Activated CD4-positive, alpha-beta T cell treated with anti-CD3 and anti-CD28 coated beads, Interleukin-2, amount 10 ng/mL, durations not matched to agents 24 days and 14 days (primary cell): ENCODE data around the gene ZNF557. TPM values are rescaled to one million over a fixed set of nuclear protein-coding genes. Genes with fewer than 3 reads are reported as not detected.
A peak's percentile ranks its signal among the peaks of the same experiment; 100 is the strongest.
"Not testable (repeated sequence)": the region's sequence is repeated elsewhere in the genome, so short reads cannot be mapped to it uniquely, and the experiment has no call there.

Experiments
- DNase-seq: peaks from one replicate; pipeline ENCODE4 v3.0.0; 2022
- H3K27ac Mint-ChIP-seq: one replicate; pipeline ENCODE4 v1.8.0; 2022; ENCODE audit warnings: mild to moderate bottlenecking, mixed read lengths
- H3K27me3 Mint-ChIP-seq: one replicate; pipeline ENCODE4 v1.8.0; 2022; ENCODE audit warnings: mixed read lengths
- H3K36me3 Mint-ChIP-seq: one replicate; pipeline ENCODE4 v1.8.0; 2022; ENCODE audit warnings: low read depth, mild to moderate bottlenecking, mixed read lengths
- H3K4me1 Mint-ChIP-seq: one replicate; pipeline ENCODE4 v1.8.0; 2021; ENCODE audit warnings: mixed read lengths
- H3K4me3 Mint-ChIP-seq: one replicate; pipeline ENCODE4 v1.8.0; 2022; ENCODE audit warnings: mild to moderate bottlenecking, moderate library complexity, mixed read lengths
- H3K9me3 Mint-ChIP-seq: one replicate; pipeline ENCODE4 v1.8.0; 2021; ENCODE audit warnings: mixed read lengths
- intact Hi-C: fragments of 100-400 bp; cut with micrococcal nuclease; formaldehyde crosslinking; loops from one replicate; pipeline ENCODE4 v1.15.1; 2023
- total RNA-seq: library from RNA; stranded (reverse); gene quantifications from 2 replicates; pipeline ENCODE4 v1.2.3, GENCODE V29; 2022

ZNF557 gene
- total RNA-seq, 1 donor from 2014 or later: 12.2 TPM

DNA sequence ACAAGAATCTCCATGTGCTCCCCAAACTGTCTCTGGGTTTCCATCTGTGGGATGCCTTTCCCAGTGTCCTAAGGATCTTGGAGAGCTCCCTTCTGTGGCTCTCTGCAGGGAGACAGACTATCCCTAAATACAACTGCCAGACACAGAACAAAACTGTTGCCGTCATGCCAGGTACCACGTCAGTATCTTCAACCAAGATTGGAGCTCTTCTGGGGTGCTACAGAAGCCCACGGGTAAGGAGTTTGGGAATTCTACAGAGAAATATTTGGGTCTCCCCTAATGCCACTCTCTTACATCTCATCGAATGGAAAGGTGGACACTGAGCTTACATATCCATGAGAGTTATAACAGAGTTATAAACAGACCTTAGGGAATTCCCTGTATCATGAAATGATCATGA is 6.2 kb upstream of the ZNF557 start:
- Mint-ChIP-seq H3K4me1 (no peaks in the 10 kb centered on the region), H3K4me3 (no peak overlapping the region), H3K9me3 (no peaks in the 10 kb centered on the region), H3K27me3 (no peaks in the 10 kb centered on the region), H3K27ac (no peak overlapping the region), H3K36me3 (no peaks in the 10 kb centered on the region)
- peak; percentile 68 for DNase-seq
- intact Hi-C loops: no loop called here

DNA sequence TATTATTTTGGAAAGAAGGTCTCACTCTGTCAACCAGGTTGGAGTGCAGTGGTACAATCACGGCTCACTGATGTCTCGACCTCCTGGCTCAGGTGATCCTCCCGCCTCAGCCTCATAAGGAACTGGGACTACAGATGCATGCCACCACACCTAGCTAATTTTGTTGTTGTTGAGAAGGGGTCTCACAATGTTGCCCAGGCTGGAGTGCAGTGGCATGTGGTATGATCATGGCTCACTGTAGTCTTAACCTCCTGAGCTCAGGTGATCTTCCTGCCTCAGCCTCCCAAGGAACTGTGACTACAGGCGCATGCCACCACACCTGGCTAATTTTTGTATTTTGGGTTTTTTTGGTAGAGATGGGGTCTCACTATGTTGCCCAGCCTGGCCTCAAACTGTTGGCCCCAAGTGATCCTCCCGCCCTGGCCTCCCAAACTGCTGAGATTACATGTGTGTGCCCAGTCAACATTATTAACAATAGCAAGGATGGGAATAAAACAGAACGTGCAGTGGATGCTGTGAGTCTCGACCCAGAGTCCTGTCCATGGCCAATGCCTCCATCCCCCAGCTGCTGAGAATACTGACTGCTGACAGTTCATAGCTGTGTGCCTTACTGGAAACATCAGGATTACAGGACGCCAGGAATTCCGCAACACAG is 5.6 kb upstream of the ZNF557 start:
- H3K27me3 Mint-ChIP-seq: no peaks in the 10 kb centered on the region
- peak; percentile 71 for DNase-seq
- H3K36me3 Mint-ChIP-seq: no peaks in the 10 kb centered on the region
- H3K4me3 Mint-ChIP-seq: no peak overlapping the region
- intact Hi-C loops: no loop called here
- H3K9me3 Mint-ChIP-seq: no peaks in the 10 kb centered on the region
- H3K4me1 Mint-ChIP-seq: peaks cover 1% of the 10 kb centered on the region
- no peak overlapping the region for H3K27ac Mint-ChIP-seq

DNA sequence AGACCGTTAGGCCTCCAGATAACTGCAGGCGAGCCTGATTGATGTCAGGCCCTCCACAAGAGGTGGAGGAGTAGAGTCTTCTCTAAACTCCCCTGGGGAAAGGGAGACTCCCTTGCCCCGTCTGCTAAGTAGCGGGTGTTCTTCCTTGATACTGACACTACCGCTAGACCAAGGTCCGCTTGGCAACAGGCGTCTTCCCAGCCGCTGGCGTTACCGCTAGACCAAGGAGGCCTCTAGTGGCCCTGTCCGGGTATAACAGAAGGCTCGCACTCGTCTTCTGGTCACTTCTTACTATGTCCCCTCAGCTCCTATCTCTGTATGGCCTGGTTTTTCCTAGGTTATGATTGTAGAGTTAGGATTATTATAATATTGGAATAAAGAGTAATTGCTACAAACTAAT is 2.4 kb upstream of the ZNF557 start:
- peak; percentile 61 for DNase-seq
- H3K9me3 Mint-ChIP-seq, H3K4me3 Mint-ChIP-seq, intact Hi-C loops, H3K27me3 Mint-ChIP-seq, H3K4me1 Mint-ChIP-seq, H3K27ac Mint-ChIP-seq: not testable (repeated sequence)
- peaks cover 16% of the 10 kb centered on the region for H3K36me3 Mint-ChIP-seq

DNA sequence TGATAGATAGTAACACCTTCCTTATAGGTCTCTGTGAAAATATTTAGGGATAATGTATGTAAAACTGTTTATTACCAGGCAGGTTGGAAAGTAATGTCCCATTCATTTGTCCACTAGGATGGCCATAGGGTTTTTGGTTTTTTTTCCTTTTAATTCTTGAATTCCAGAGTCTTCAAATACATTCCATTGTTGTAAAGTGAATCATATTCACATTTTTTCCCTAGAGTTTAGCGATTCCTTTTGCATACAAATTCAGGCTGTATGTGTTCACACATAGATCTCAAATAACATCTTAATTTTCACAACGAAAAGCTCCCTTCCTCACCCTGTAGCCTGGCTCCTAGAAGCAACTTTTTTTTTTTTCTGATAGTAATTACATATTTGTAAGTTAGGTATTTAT is 1.8 kb upstream of the ZNF557 start:
- intact Hi-C loops: no loop called here
- Mint-ChIP-seq H3K9me3 (peaks cover 5% of the 10 kb centered on the region), H3K4me1 (peaks cover 8% of the 10 kb centered on the region), H3K4me3 (no peak overlapping the region), H3K27me3 (no peaks in the 10 kb centered on the region), H3K27ac (no peak overlapping the region), H3K36me3 (peaks cover 22% of the 10 kb centered on the region)
- peak; percentile 42 for DNase-seq

DNA sequence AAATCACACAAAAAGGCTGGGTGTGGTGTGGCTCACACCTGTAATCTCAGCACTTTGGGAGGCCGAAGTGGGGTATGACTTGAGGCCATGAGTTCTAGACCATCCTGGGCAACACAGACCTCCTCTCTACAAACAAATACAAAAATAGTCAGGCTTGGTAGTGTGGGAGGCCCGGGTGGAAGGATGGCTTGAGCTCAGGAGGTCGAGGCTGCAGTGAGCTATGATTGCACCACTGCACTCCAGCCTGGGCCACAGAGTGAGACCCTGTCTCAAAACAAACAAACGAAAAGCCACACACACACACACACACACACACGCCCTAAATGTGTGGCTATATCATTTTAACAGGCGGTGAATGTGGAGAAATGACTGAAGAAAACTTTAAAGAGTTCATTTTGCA is 904 bp upstream of the ZNF557 start:
- H3K27me3 Mint-ChIP-seq: no peaks in the 10 kb centered on the region
- DNase-seq: no peak
- peaks cover 29% of the 10 kb centered on the region for H3K36me3 Mint-ChIP-seq
- peak overlapping the region; percentile 96 for H3K4me3 Mint-ChIP-seq
- intact Hi-C loops: no loop called here
- peaks cover 8% of the 10 kb centered on the region for H3K4me1 Mint-ChIP-seq
- H3K27ac Mint-ChIP-seq: peak overlapping the region; percentile 77
- H3K9me3 Mint-ChIP-seq: peaks cover 5% of the 10 kb centered on the region

DNA sequence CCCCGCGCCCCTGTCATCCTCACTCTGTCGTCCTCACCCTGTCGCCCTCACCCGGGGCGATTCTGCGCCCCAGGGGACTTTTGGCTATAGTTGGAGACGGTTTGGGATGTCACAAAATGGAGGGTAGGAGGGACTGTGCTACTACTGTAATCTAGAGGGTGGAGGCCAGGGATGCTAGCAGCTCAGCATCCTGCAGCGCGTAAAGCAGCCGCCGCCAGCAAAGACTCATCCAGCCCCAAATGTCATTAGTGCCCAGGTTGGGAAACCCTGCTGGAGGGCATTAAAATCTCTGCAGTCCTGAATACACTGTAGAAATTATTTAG is 362 bp downstream of the ZNF557 start:
- no peaks in the 10 kb centered on the region for H3K27me3 Mint-ChIP-seq
- H3K9me3 Mint-ChIP-seq: peaks cover 9% of the 10 kb centered on the region
- DNase-seq: no peak
- H3K36me3 Mint-ChIP-seq: peaks cover 41% of the 10 kb centered on the region
- H3K4me3 Mint-ChIP-seq: peak overlapping the region; percentile 96
- peak overlapping the region; percentile 77 for H3K27ac Mint-ChIP-seq
- H3K4me1 Mint-ChIP-seq: peaks cover 10% of the 10 kb centered on the region
- intact Hi-C loops: no loop called here

DNA sequence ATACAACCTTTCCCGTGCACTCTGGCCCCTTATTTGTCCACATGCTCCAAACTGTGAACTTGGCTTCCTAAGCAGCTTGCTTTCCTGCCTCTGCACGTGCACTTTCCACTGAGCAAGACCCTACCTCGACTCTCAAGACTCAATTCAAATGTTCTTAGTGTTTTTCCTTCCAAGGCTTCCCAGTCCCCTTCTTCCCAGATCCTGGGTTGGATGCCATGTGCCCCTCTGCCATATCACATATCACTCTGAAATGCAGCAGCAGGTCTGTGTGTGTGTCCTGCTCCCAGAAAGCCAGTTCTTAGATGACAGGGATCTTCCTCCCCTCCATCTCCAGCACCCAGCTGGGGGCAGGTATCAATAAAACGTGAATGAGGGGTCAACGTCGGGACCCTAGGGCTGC is 3.0 kb downstream of the ZNF557 start:
- H3K27ac Mint-ChIP-seq: no peak overlapping the region
- peaks cover 10% of the 10 kb centered on the region for H3K4me1 Mint-ChIP-seq
- peaks cover 68% of the 10 kb centered on the region for H3K36me3 Mint-ChIP-seq
- intact Hi-C loops: no loop called here
- H3K4me3 Mint-ChIP-seq: peak overlapping the region; percentile 28
- H3K9me3 Mint-ChIP-seq: peaks cover 21% of the 10 kb centered on the region
- H3K27me3 Mint-ChIP-seq: no peaks in the 10 kb centered on the region
- DNase-seq: peak; percentile 50

DNA sequence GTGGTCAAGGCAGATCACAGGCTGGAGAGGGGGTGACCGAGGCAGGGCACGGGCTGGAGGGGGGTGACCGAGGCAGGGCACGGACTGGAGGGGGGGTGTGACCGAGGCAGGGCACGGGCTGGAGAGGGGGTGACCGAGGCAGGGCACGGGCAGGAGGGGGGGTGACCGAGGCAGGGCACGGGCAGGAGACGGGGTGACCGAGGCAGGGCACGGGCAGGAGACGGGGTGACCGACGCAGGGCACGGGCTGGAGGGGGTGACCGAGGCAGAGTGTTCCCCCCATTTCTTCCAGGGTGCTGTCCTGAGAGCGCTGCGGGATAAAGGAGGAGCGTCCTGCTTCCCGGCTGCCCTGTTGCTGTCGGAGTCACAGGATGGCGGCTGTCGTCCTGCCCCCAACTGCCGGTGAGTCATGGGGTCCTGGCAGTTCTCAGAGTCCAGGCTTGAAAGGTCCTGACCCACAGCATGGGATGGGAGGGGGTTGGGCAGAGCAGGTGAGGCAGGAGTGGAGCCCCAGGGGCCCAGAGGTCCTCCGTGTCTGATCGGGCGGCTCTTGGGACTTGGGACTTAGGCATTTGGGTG is 5.3 kb downstream of the ZNF557 start:
- H3K4me3 Mint-ChIP-seq: no peak overlapping the region
- peaks cover 30% of the 10 kb centered on the region for H3K9me3 Mint-ChIP-seq
- H3K27ac Mint-ChIP-seq: no peak overlapping the region
- no peaks in the 10 kb centered on the region for H3K27me3 Mint-ChIP-seq
- peak; percentile 41 for DNase-seq
- peaks cover 88% of the 10 kb centered on the region for H3K36me3 Mint-ChIP-seq
- peaks cover 6% of the 10 kb centered on the region for H3K4me1 Mint-ChIP-seq
- intact Hi-C loops: no loop called here

DNA sequence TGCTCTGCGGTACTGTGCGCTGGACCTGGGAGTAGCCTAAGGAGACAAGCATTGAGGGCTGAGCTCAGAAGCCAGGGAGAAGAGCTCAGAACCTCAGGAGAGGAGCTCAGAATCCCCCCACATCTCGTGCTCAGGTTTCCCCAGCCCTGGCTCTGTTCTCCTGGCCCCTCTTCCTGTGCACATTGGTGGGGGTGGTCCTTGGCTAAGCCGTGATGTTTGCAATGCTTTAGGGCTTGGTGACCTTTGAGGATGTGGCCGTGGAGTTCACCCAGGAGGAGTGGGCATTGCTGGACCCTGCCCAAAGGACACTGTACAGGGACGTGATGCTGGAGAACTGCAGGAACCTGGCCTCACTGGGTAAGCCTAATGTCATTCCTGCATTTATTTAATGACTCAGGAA is 6.6 kb downstream of the ZNF557 start:
- H3K27ac Mint-ChIP-seq: no peak overlapping the region
- no peaks in the 10 kb centered on the region for H3K27me3 Mint-ChIP-seq
- H3K9me3 Mint-ChIP-seq: peaks cover 37% of the 10 kb centered on the region
- H3K4me3 Mint-ChIP-seq: no peak overlapping the region
- peaks cover 93% of the 10 kb centered on the region for H3K36me3 Mint-ChIP-seq
- intact Hi-C loops: no loop called here
- peaks cover 6% of the 10 kb centered on the region for H3K4me1 Mint-ChIP-seq
- peak; percentile 25 for DNase-seq

DNA sequence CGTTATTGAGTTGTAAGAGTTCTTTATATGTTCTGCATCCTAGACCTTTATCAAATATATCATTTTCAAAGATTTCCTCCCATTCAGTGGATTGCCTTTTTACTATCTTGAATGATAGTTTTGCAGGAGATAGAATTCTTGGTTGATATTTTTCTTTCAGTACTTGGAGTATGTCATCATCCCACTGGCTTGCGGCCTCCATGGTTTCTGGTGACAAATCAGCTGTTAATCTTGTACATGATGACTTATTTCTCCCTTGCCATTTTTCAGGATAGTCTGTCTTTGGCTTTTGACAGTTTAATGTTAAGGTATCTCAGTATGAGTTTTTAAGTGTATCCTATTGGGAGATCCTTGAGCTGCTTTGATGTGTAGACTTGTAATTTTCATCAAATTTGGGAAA is 8.5 kb downstream of the ZNF557 start:
- Mint-ChIP-seq H3K27me3 (no peaks in the 10 kb centered on the region), H3K27ac (no peak overlapping the region), H3K36me3 (peaks cover 98% of the 10 kb centered on the region), H3K4me1 (peaks cover 2% of the 10 kb centered on the region), H3K9me3 (peaks cover 39% of the 10 kb centered on the region), H3K4me3 (no peak overlapping the region)
- intact Hi-C loops: no loop called here
- DNase-seq: peak; percentile 46

DNA sequence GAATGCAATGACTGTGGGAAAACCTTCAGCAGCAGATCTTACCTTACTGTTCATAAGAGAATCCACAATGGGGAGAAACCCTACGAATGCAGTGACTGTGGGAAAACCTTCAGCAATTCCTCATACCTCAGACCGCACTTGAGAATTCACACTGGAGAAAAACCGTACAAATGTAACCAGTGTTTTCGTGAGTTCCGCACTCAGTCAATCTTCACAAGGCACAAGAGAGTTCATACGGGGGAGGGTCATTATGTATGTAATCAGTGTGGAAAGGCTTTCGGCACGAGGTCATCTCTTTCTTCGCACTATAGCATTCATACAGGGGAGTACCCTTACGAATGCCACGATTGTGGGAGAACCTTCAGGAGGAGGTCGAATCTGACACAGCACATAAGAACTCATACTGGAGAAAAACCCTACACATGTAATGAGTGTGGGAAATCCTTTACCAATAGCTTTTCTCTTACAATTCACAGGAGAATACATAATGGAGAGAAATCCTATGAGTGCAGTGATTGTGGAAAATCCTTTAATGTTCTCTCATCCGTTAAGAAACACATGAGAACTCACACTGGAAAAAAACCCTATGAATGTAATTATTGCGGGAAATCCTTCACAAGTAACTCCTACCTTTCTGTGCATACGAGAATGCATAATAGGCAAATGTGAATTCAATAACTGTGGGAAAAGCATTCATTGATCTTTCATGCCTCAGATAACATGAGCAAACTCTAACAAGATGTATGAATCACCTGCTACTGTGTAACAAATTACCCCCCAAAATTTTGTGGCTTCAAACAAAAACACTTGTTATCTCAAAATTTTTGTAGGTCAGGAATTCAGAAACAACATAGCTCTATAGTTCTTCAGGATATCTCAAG is 13.8 kb downstream of the ZNF557 start:
- Mint-ChIP-seq H3K4me1 (no peaks in the 10 kb centered on the region), H3K27me3 (no peaks in the 10 kb centered on the region), H3K4me3 (no peak overlapping the region), H3K9me3 (peaks cover 25% of the 10 kb centered on the region), H3K27ac (no peak overlapping the region), H3K36me3 (peaks cover 81% of the 10 kb centered on the region)
- intact Hi-C loops: no loop called here
- no peak for DNase-seq

DNA sequence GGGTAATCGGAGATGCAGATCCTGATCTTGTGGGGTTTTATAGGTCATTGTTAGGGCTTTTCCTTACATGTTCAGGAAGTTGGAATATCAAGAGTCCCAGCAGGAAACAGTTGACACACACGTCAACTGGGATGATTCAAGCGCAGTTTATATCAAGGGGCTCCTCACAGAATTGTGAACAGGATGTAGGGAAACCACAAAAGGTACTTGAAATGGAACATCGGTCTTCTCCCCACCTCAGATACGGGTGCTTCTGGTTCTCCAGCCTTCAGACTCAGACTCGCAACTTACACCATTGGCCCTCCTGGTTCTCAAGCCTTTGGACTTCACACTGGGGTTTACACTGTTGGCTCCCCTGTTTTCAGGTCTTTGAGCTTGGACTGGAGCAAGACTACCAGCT is 19.5 kb downstream of the ZNF557 start:
- Mint-ChIP-seq H3K9me3 (peaks cover 14% of the 10 kb centered on the region), H3K27ac (no peak overlapping the region), H3K4me3 (no peak overlapping the region), H3K4me1 (no peaks in the 10 kb centered on the region), H3K27me3 (no peaks in the 10 kb centered on the region), H3K36me3 (peaks cover 28% of the 10 kb centered on the region)
- intact Hi-C loops: no loop called here
- no peak for DNase-seq

DNA sequence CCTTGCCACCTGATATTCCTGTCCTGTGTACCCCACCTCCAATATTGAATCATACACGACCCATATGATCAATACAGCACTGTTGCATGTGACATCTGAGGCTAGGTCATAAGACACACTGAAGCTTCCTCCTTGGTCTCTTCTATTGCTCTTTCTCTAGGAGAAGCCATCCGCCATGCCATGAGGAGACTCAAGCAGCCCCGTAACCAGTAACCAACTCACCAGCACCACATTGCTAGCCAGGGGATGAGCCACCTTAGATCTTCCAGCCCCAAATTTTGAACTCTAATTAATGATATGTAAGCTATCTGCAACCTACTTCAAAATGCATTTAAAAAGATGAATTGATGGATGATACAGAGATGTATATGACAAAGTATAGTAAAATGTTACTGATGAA is 28.6 kb downstream of the ZNF557 start:
- intact Hi-C loops: no loop called here
- Mint-ChIP-seq H3K4me3 (peak overlapping the region; percentile 92), H3K27ac (peak overlapping the region; percentile 92), H3K36me3 (peaks cover 15% of the 10 kb centered on the region), H3K4me1 (peaks cover 24% of the 10 kb centered on the region), H3K27me3 (peaks cover 3% of the 10 kb centered on the region), H3K9me3 (peaks cover 21% of the 10 kb centered on the region)
- DNase-seq: no peak
